HepG2 (cell line): Measurements from ENCODE around the gene MAPK7. TPM values are rescaled to one million over a fixed set of nuclear protein-coding genes. Genes with fewer than 3 reads are reported as not detected.

Experiments used
- ATAC-seq: fragments of 200-7000 bp; cut with Tn5 transposase; 3 replicates; pipeline ENCODE4 v1.9.1; 2020; ENCODE audit warnings: mild to moderate bottlenecking, moderate library complexity
- BruUV-seq: library from RNA; stranded (reverse); fragments of 400-500 nt; replicated peaks from 2 replicates; lab custom pipeline; 2021; lab: Mats Ljungman, UMichigan
- CTCF ChIA-PET: fragments of 300-600 bp; formaldehyde crosslinking; extraction: SDS; loops from one replicate; lab custom pipeline; 2021; ENCODE audit warnings: low total read pairs, inconsistent platforms, low intra/inter-chr PET ratio; lab: Yijun Ruan, JAX
- POLR2A ChIA-PET: fragments of 350-600 bp; sonication (Branson Sonifier 250); formaldehyde crosslinking; loops from one replicate; lab custom pipeline; 2020; ENCODE audit warnings: antibody characterized with exemption, inconsistent platforms; lab: Yijun Ruan, JAX
- DNase-seq: peaks from one replicate; pipeline ENCODE4 v3.0.0-alpha.2; 2015; ENCODE audit warnings: low spot score
- FAIRE-seq: peaks from 3 replicates; lab custom pipeline; 2011; peaks lifted over from hg19 to GRCh38; lab: Jason Lieb, UNC
- H2AFZ ChIP-seq: one replicate; pipeline ENCODE4 v1.6.1; 2011; ENCODE audit warnings: low read length, inconsistent platforms
- H3K27ac ChIP-seq: fragments of 300-600 bp; 3 replicates; pipeline ENCODE4 v1.8.0; 2011; ENCODE audit warnings: mixed run types, mild to moderate bottlenecking, mixed read lengths, low read length, inconsistent platforms; ENCODE audit not compliant: insufficient read depth; ENCODE audit errors: extremely low read length
- H3K27me3 ChIP-seq, 2 experiments: fragments of 200-600 bp in 1 of 2; 2 replicates in 1 of 2; 3 replicates in 1 of 2; pipeline versions ENCODE4 v1.6.0 to v1.8.0; 2011; ENCODE audit warnings: low read length in 2 of 2, mild to moderate bottlenecking in 2 of 2, moderate library complexity in 2 of 2, inconsistent platforms in 1 of 2; ENCODE audit not compliant: insufficient read depth in 2 of 2, control insufficient read depth in 1 of 2
- H3K36me3 ChIP-seq, 2 experiments: fragments of 200-600 bp in 1 of 2; replicated peaks in 1 of 2; 2 replicates in 1 of 2; 3 replicates in 1 of 2; pipeline versions ENCODE4 v1.5.1 to v1.8.0; 2011; ENCODE audit warnings: low read length in 2 of 2, inconsistent platforms in 1 of 2; ENCODE audit not compliant: insufficient read depth in 2 of 2, control insufficient read depth in 1 of 2
- H3K4me1 ChIP-seq: 2 replicates; pipeline ENCODE4 v1.5.1; 2012; ENCODE audit warnings: low read length, inconsistent platforms; ENCODE audit not compliant: insufficient read depth
- H3K4me2 ChIP-seq: 2 replicates; pipeline ENCODE4 v1.6.0; 2011; ENCODE audit warnings: low read depth, low read length, inconsistent platforms
- H3K4me3 ChIP-seq, 3 experiments: fragments of 200-600 bp in 1 of 3; sonication (generic), shearing (Covaris generic) in 1 of 3; replicated peaks in 1 of 3; 2 replicates each; pipeline ENCODE4 v1.5.1; 2011 to 2016; ENCODE audit warnings: low read length in 3 of 3, inconsistent platforms in 2 of 3, low read depth in 2 of 3, mild to moderate bottlenecking in 2 of 3, control low read depth in 1 of 3, mixed read lengths in 1 of 3; ENCODE audit not compliant: insufficient read depth in 1 of 3
- H3K79me2 ChIP-seq: one replicate; pipeline ENCODE4 v1.6.1; 2011; ENCODE audit warnings: low read length, inconsistent platforms; ENCODE audit not compliant: insufficient read depth
- H3K9ac ChIP-seq: 2 replicates; pipeline ENCODE4 v1.6.0; 2011; ENCODE audit warnings: mild to moderate bottlenecking, low read depth, low read length, inconsistent platforms; ENCODE audit not compliant: insufficient read depth
- H3K9me3 ChIP-seq: 2 replicates; pipeline ENCODE4 v1.5.1; 2012; ENCODE audit warnings: mild to moderate bottlenecking, low read length
- H4K20me1 ChIP-seq: 2 replicates; pipeline ENCODE4 v1.6.0; 2011; ENCODE audit warnings: inconsistent platforms, mild to moderate bottlenecking, low read length, moderate library complexity; ENCODE audit not compliant: insufficient read depth
- BCL6 ChIP-seq: IDR thresholded peaks from 2 replicates; pipeline ENCODE4 v1.6.1; 2016; ENCODE audit warnings: missing genetic modification reagents, missing compliant biosample characterization
- REL ChIP-seq: sonication (generic); formaldehyde crosslinking; conservative IDR thresholded peaks from 2 replicates; pipeline ENCODE4 v1.8.0; 2022; ENCODE audit warnings: mild to moderate bottlenecking, missing genetic modification reagents, moderate library complexity
- TCF7L2 ChIP-seq: IDR thresholded peaks from 2 replicates; pipeline ENCODE4 v1.6.1; 2011; ENCODE audit warnings: mild to moderate bottlenecking, low read depth, low read length, moderate library complexity
- ZNF136 ChIP-seq: sonication (generic); formaldehyde crosslinking; IDR thresholded peaks from 2 replicates; pipeline ENCODE4 v1.8.1; 2022; ENCODE audit warnings: low read depth, mild to moderate bottlenecking, moderate library complexity, missing genetic modification reagents
- ZNF678 ChIP-seq: sonication (generic); formaldehyde crosslinking; IDR thresholded peaks from 2 replicates; pipeline ENCODE4 v1.4.0; 2020; ENCODE audit warnings: mild to moderate bottlenecking, missing genetic modification reagents
- WGBS: methylation state at CpG from one replicate; pipeline ENCODE4 v1.1.6; 2017; ENCODE audit warnings: low lambda C conversion rate; 5-methylcytosine and 5-hydroxymethylcytosine counted together
- in situ Hi-C: cut with HindIII; loops from 2 replicates; pipeline ENCODE4 v1.10.0; 2017; ENCODE audit warnings: low pct_unique_long_range_greater_than_20kb; ENCODE audit not compliant: extremely low pct_ligation_motif_present
- intact Hi-C: fragments of 100-400 bp; cut with micrococcal nuclease; formaldehyde crosslinking; loops from one replicate; pipeline ENCODE4 v1.10.0; 2022; ENCODE audit not compliant: unreplicated experiment
- polyA plus RNA-seq, 8 experiments: library from polyadenylated mRNA; depleted of rRNA in 3 of 8; stranded (reverse) in 7 of 8; unstranded in 1 of 8; fragments of >200 nt; fragmentation: Illumina TruSeq in 4 of 8; extraction: Trizol in 4 of 8; gene quantifications; 2 replicates each; pipeline versions ENCODE4 v1.2.1 to v1.2.3, GENCODE V29; 2011 to 2016; ENCODE audit warnings: low read depth in 4 of 8, missing spikeins in 1 of 8, mixed read lengths in 1 of 8; ENCODE audit not compliant: insufficient read depth in 1 of 8
- total RNA-seq, 5 experiments: library from RNA; depleted of rRNA; stranded (reverse); fragments of >200 nt; fragmentation: Illumina TruSeq; extraction: Trizol; gene quantifications; 2 replicates each; pipeline ENCODE4 v1.2.3, GENCODE V29; 2016; ENCODE audit warnings: low read depth in 1 of 5
- TF ChIP-seq, protein P1 (sequence below): IDR thresholded peaks from 2 replicates; pipeline ENCODE4 v1.6.1; 2018; ENCODE audit warnings: missing genetic modification reagents

The MAPK7 gene
- total and polyA plus RNA-seq, 2 of the 13 experiments (the other 11 are each of a cell fraction or from before 2014, with no cell fraction given), result 2.9 to 5.9 TPM

DNA sequence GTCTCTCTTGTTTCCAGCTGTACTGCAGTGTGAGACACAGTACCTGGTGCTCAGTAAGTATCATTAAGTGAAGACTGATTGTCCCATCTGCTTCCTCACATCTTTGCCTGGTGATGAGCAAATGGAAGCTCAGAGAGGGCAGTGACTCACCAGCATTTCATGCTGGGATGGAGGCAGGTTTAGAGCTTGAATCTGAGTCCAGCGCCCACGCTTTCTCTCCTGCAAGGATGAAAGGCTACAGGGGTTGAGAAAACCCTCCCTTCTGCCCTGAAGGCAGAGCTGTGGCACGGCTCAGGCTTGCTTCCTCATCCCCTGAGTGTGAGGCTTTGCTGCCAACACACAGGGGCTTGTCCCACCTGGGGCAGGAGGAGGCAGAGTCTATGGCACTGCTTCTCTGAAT, 31.2 kb downstream of the MAPK7 start:
- POLR2A ChIA-PET, result no interaction called here
- H3K36me3 ChIP-seq, result no peaks in the 10 kb centered on the region
- no peaks in the 10 kb centered on the region for H3K4me1 ChIP-seq
- no peak overlapping the region for H2AFZ ChIP-seq
- no peak overlapping the region for H3K4me3 ChIP-seq
- DNase-seq (no peak), ATAC-seq (no peak), FAIRE-seq (no peak)
- intact Hi-C loops (no loop called here), in situ Hi-C loops (no loop called here)
- H3K27ac ChIP-seq, result no peak overlapping the region
- no peak for TF ChIP-seq REL (CRISPR knock-in tag)
- no peak for TF ChIP-seq TCF7L2
- no CpG with 5 or more reads among the region's 3 CpGs for WGBS
- H3K79me2 ChIP-seq, result no peaks in the 10 kb centered on the region
- peaks cover 12 to 33% of the 10 kb centered on the region in 2 experiments for H3K27me3 ChIP-seq
- BruUV-seq, result no TSS peak
- H4K20me1 ChIP-seq, result no peaks in the 10 kb centered on the region
- H3K9me3 ChIP-seq, result no peaks in the 10 kb centered on the region
- H3K4me2 ChIP-seq, result no peak overlapping the region
- CTCF ChIA-PET, result no interaction called here
- H3K9ac ChIP-seq, result no peak overlapping the region

DNA sequence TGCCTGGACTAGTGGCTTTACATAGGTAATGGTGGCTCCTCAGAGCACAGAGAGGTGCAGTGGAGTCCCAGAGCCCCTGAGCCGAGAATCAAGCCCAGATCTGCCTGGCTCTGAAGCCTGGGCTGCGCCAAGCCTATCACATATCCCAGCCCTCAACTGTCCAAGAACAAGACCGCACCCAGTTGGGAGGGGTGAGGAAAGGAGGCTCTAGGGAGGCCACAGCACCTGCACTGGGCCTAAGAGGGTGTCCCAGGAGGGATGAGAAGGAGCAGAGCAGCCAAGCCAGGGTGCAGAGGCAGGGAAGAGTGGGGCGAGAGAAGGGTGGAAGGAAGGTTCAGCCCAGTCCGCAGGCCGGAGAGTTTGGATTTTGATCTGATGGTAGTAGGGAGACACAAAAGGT, 31.8 kb downstream of the MAPK7 start:
- DNase-seq, result no peak
- CTCF ChIA-PET, result no interaction called here
- 32% methylated on average over 6 of the region's 6 CpGs for WGBS

More for the DNA sequence above, 31.8 kb downstream of the MAPK7 start:
- Histone ChIP-seq H3K4me2 (no peak overlapping the region), H3K27ac (no peak overlapping the region), H2AFZ (no peak overlapping the region), H3K27me3 (peaks cover 12 to 38% of the 10 kb centered on the region in 2 experiments), H3K4me1 (no peaks in the 10 kb centered on the region), H4K20me1 (no peaks in the 10 kb centered on the region), H3K9ac (no peak overlapping the region), H3K9me3 (no peaks in the 10 kb centered on the region), H3K36me3 (no peaks in the 10 kb centered on the region), H3K79me2 (no peaks in the 10 kb centered on the region), H3K4me3 (no peak overlapping the region)
- in situ Hi-C loops, result no loop called here
- POLR2A ChIA-PET, result no interaction called here
- no peak for ATAC-seq
- BruUV-seq, result no TSS peak
- TF ChIP-seq BCL6 (CRISPR knock-in tag), result no peak
- TF ChIP-seq, protein P1, sequence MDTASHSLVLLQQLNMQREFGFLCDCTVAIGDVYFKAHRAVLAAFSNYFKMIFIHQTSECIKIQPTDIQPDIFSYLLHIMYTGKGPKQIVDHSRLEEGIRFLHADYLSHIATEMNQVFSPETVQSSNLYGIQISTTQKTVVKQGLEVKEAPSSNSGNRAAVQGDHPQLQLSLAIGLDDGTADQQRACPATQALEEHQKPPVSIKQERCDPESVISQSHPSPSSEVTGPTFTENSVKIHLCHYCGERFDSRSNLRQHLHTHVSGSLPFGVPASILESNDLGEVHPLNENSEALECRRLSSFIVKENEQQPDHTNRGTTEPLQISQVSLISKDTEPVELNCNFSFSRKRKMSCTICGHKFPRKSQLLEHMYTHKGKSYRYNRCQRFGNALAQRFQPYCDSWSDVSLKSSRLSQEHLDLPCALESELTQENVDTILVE (CRISPR knock-in tag), result no peak
- TF ChIP-seq ZNF136 (CRISPR knock-in tag), result no peak
- no peak for TF ChIP-seq ZNF678 (CRISPR knock-in tag)
- no peak for FAIRE-seq
- intact Hi-C loops, result no loop called here
